AG04449 (cell line): Measurements from ENCODE around the gene PIK3C3.
A peak's percentile ranks its signal among the peaks of the same experiment; 100 is the strongest.

ENCODE experiments used
- CTCF ChIA-PET: fragments of 350-600 bp; formaldehyde crosslinking; extraction: SDS; loops from one replicate; lab custom pipeline; 2021; ENCODE audit warnings: antibody characterized with exemption; lab: Yijun Ruan, JAX
- POLR2A ChIA-PET: fragments of 400-600, 350-600 bp; formaldehyde crosslinking; extraction: SDS; loops from one replicate; lab custom pipeline; 2020; ENCODE audit warnings: antibody characterized with exemption, inconsistent platforms; lab: Yijun Ruan, JAX
- DNase-seq: peaks from one replicate; pipeline ENCODE4 v3.0.0-alpha.2; 2010; ENCODE audit warnings: low read depth, low spot score
- H3K4me3 ChIP-seq: 2 replicates; pipeline ENCODE4 v1.5.1; 2011; ENCODE audit warnings: low read depth, mild to moderate bottlenecking, control low read depth, low read length
- CTCF ChIP-seq: IDR thresholded peaks from one replicate; pipeline ENCODE4 v1.5.1; 2011; ENCODE audit warnings: mild to moderate bottlenecking, moderate library complexity, low read length, control low read depth, inconsistent platforms; ENCODE audit not compliant: insufficient read depth; ENCODE audit errors: missing control alignments

The PIK3C3 gene

GRCh38 chr18:42018831-42019230, 63.8 kb downstream of the PIK3C3 start:
- ChIA-PET CTCF (interaction anchor here (1.0 to 12.4 kb wide), 4 partner anchors 9 to 35 kb away, joined by 3 to 209 read pairs (median 8); no protein-coding TSS in a partner anchor), POLR2A (no interaction called here)
- TF ChIP-seq CTCF, result no peak
- no peak for DNase-seq
- no peak overlapping the region for H3K4me3 ChIP-seq

DNA sequence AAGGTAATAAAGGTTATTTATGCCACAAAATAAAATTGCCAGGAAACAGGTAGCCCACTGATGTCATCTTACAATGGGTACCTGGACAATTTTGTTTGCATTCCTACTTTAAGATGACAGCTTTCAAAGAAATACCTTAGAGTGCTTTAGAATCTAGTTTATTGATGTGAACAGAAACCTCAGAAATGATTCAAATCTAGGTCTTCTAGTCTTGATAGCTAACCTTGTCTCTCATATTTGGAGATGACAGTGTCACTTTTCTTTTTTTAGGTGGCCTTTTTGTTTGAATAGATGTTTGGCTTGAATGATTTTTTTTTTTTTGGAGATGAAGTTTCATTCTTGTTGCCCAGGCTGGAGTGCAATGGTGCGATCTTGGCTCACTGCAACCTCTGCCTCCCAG, 69.1 kb downstream of the PIK3C3 start:
- DNase-seq, result no peak
- ChIA-PET CTCF (interaction anchor here (2.2 to 8.2 kb wide), 2 partner anchors 8 to 28 kb away, joined by 6 to 209 read pairs; no protein-coding TSS in a partner anchor), POLR2A (no interaction called here)
- no peak overlapping the region for H3K4me3 ChIP-seq
- no peak for TF ChIP-seq CTCF

DNA sequence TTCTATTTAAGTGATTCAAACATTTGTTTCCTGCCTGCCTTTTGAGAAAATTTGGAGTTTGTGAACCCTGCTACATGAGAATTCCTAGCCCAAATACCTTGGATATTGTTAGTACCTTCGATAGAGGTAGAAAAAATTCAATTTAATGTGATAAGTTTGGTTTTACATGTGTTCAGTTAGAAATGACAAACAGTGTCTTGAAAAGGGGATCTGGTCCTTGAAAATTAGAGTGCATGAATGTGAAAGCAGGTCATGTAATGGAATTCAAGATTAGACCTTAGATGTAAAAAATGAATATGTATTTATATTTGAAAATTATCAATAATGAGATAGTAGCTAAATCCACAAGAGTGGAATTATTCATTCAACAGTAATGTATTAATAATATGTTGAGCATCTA, 70.5 kb downstream of the PIK3C3 start:
- CTCF ChIA-PET, result interaction anchor here (0.6 to 8.2 kb wide), 3 partner anchors 9 to 27 kb away, joined by 3 to 209 read pairs (median 4); no protein-coding TSS in a partner anchor
- POLR2A ChIA-PET, result no interaction called here
- H3K4me3 ChIP-seq, result no peak overlapping the region
- no peak for DNase-seq
- no peak for TF ChIP-seq CTCF

GRCh38 chr18:42025974-42026625, 71.1 kb downstream of the PIK3C3 start:
- TF ChIP-seq CTCF, result no peak
- DNase-seq, result no peak
- CTCF ChIA-PET, result interaction anchor here (0.7 to 8.2 kb wide), 7 partner anchors 8 to 59 kb away, joined by 3 to 209 read pairs (median 11); no protein-coding TSS in a partner anchor
- no peak overlapping the region for H3K4me3 ChIP-seq
- POLR2A ChIA-PET, result no interaction called here

DNA sequence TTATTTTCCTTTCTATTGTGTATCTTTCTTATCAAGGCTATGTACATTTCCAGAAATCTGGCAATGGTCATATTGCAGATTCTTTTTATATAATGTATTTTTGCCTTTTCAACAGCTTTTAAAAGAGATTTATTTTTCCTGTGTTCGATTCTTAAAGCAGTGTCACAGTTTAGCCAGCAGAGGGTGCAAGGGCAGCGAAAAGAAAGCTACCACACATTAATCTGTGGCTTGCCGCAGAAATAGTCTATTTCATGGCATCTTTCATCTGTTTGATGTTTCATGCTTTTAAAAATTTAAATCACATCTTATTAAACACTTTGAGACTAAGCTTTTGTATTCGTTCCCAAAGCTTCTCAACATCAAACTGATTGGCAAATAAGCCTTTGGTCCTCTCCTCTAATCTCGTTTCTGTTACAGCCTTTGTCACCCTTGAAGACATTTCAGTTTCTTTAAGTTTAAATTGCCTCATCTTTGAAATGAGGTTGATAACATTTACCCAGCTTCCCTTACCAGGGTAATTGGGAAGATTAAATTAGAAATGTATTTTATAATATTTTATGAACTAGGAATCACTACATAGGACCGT, 73.3 kb downstream of the PIK3C3 start:
- TF ChIP-seq CTCF, result peak; percentile 78
- DNase-seq, result no peak
- ChIA-PET POLR2A (no interaction called here), CTCF (interaction anchor here (0.7 to 8.2 kb wide), 38 partner anchors 10 to 1566 kb away, joined by 3 to 209 read pairs (median 6); partner anchors contain the start of gene PIK3C3)
- no peak overlapping the region for H3K4me3 ChIP-seq

DNA sequence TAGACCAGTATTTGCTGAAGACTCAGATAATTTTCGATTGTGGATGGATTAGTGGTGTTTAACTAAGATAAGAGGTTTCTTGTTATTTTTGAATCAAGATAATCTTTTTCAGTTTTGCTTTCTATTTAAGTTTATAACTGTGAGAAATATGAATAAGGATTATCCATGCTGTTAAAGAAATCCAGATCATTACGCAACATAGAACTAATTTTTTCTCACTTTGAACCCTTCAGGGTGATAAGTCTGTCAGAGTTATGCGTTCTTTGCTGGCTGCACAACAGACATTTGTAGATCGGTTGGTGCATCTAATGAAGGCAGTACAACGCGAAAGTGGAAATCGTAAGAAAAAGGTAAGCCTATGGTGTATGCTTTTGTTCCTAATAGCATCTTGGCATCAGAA, 74.1 kb downstream of the PIK3C3 start:
- no peak for TF ChIP-seq CTCF
- H3K4me3 ChIP-seq, result no peak overlapping the region
- DNase-seq, result no peak
- POLR2A ChIA-PET, result interaction anchor here (0.6 kb wide), 1 partner anchor 425 kb away, joined by 3 read pairs; no protein-coding TSS in a partner anchor
- CTCF ChIA-PET, result interaction anchor here (1.4 to 8.2 kb wide), 7 partner anchors 9 to 85 kb away, joined by 7 to 209 read pairs (median 17); no protein-coding TSS in a partner anchor
